ENCODE measurements around the gene CLCN6. TPM values are rescaled to one million over a fixed set of nuclear protein-coding genes. Genes with fewer than 3 reads are reported as not detected.

Gene CLCN6
- total and polyA plus RNA-seq, 2 experiments from 2014 or later, result 14.1 to 23.6 TPM

- no peak for DNase-seq (ENCODE audit: low spot score)
- Histone ChIP-seq H3K79me2 (no peaks in the 10 kb centered on the region), H3K4me2 (no peak overlapping the region), H2AFZ (no peak overlapping the region), H3K9me3 (ENCODE audit: low read depth) (no peaks in the 10 kb centered on the region), H4K20me1 (ENCODE audit: insufficient read depth, poor library complexity, severe bottlenecking) (no peaks in the 10 kb centered on the region), H3K4me3 (no peak overlapping the region), H3K36me3 (replicated peaks; ENCODE audit: insufficient read depth, low read depth) (no peaks in the 10 kb centered on the region), H3K4me1 (ENCODE audit: insufficient read depth) (no peaks in the 10 kb centered on the region), H3K9me2 (replicated peaks; ENCODE audit: insufficient read depth) (no peaks in the 10 kb centered on the region), H3K27ac (no peak overlapping the region), H3K27me3 (peaks cover 19% of the 10 kb centered on the region)
- no peak for TF ChIP-seq EZH2 (IDR thresholded peaks at IDR 0.05; ENCODE audit: borderline replicate concordance)
- TF ChIP-seq CTCF (IDR thresholded peaks at IDR 0.05; ENCODE audit: poor library complexity), result no peak
- no peak for TF ChIP-seq EZH2phosphoT487 (IDR thresholded peaks at IDR 0.05; ENCODE audit: low read depth, severe bottlenecking, unreplicated experiment)
- WGBS (ENCODE audit: low lambda C conversion rate, missing lambda C conversion rate), result 90% methylated on average over 4 of the region's 6 CpGs
Observed at GRCh38 chr1:11761285-11761684, 44.7 kb upstream of the CLCN6 start.

- no peaks in the 10 kb centered on the region for H4K20me1 ChIP-seq (ENCODE audit: insufficient read depth, poor library complexity, severe bottlenecking)
- peak within 1 kb of the TSS; percentile 52 for H3K4me2 ChIP-seq
- no peaks in the 10 kb centered on the region for H3K4me1 ChIP-seq (ENCODE audit: insufficient read depth)
- TF ChIP-seq EZH2 (IDR thresholded peaks at IDR 0.05; ENCODE audit: borderline replicate concordance) (no peak), EZH2phosphoT487 (IDR thresholded peaks at IDR 0.05; ENCODE audit: low read depth, severe bottlenecking, unreplicated experiment) (no peak), CTCF (IDR thresholded peaks at IDR 0.05; ENCODE audit: poor library complexity) (no peak)
- no peaks in the 10 kb centered on the region for H3K36me3 ChIP-seq (replicated peaks; ENCODE audit: insufficient read depth, low read depth)
- H3K27ac ChIP-seq, result no peak within 1 kb of the TSS
- WGBS (ENCODE audit: low lambda C conversion rate, missing lambda C conversion rate), result 11% methylated on average over 28 of the region's 29 CpGs
- no peak within 1 kb of the TSS for H2AFZ ChIP-seq
- no peaks in the 10 kb centered on the region for H3K9me2 ChIP-seq (replicated peaks; ENCODE audit: insufficient read depth)
- H3K27me3 ChIP-seq, result peaks cover 19% of the 10 kb centered on the region
- H3K9me3 ChIP-seq (ENCODE audit: low read depth), result no peaks in the 10 kb centered on the region
- no peak within 1 kb of the TSS for H3K4me3 ChIP-seq
- H3K79me2 ChIP-seq, result no peaks in the 10 kb centered on the region
- DNase-seq (ENCODE audit: low spot score), result peak; percentile 54
Observed at GRCh38 chr1:11761988-11762406, 44.0 kb upstream of the CLCN6 start, which contains the start of gene C1orf167. C1orf167 (plus strand) TSS chr1:11762193; CDS start chr1:11764401, 2,208 bp downstream.

GRCh38 chr1:11764115-11764514 is 41.9 kb upstream of the CLCN6 start:
- H3K27ac ChIP-seq, result no peak overlapping the region
- no peaks in the 10 kb centered on the region for H4K20me1 ChIP-seq (ENCODE audit: insufficient read depth, poor library complexity, severe bottlenecking)
- H3K79me2 ChIP-seq, result no peaks in the 10 kb centered on the region
- no peak overlapping the region for H2AFZ ChIP-seq
- H3K4me2 ChIP-seq, result no peak overlapping the region
- H3K9me2 ChIP-seq (replicated peaks; ENCODE audit: insufficient read depth), result no peaks in the 10 kb centered on the region
- H3K4me3 ChIP-seq, result no peak overlapping the region
- peaks cover 19% of the 10 kb centered on the region for H3K27me3 ChIP-seq
- H3K4me1 ChIP-seq (ENCODE audit: insufficient read depth), result no peaks in the 10 kb centered on the region
- 83% methylated on average over 3 of the region's 3 CpGs for WGBS (ENCODE audit: low lambda C conversion rate, missing lambda C conversion rate)
- no peak for DNase-seq (ENCODE audit: low spot score)
- no peaks in the 10 kb centered on the region for H3K9me3 ChIP-seq (ENCODE audit: low read depth)
- no peak for TF ChIP-seq EZH2phosphoT487 (IDR thresholded peaks at IDR 0.05; ENCODE audit: low read depth, severe bottlenecking, unreplicated experiment)
- no peak for TF ChIP-seq EZH2 (IDR thresholded peaks at IDR 0.05; ENCODE audit: borderline replicate concordance)
- no peak for TF ChIP-seq CTCF (IDR thresholded peaks at IDR 0.05; ENCODE audit: poor library complexity)
- no peaks in the 10 kb centered on the region for H3K36me3 ChIP-seq (replicated peaks; ENCODE audit: insufficient read depth, low read depth)

- TF ChIP-seq EZH2phosphoT487 (IDR thresholded peaks at IDR 0.05; ENCODE audit: low read depth, severe bottlenecking, unreplicated experiment), result no peak
- no peak for TF ChIP-seq CTCF (IDR thresholded peaks at IDR 0.05; ENCODE audit: poor library complexity)
- TF ChIP-seq EZH2 (IDR thresholded peaks at IDR 0.05; ENCODE audit: borderline replicate concordance), result no peak
- Histone ChIP-seq H4K20me1 (ENCODE audit: insufficient read depth, poor library complexity, severe bottlenecking) (no peaks in the 10 kb centered on the region), H3K4me3 (no peak overlapping the region), H3K27me3 (peaks cover 19% of the 10 kb centered on the region), H2AFZ (no peak overlapping the region), H3K4me1 (ENCODE audit: insufficient read depth) (no peaks in the 10 kb centered on the region), H3K27ac (no peak overlapping the region), H3K9me3 (ENCODE audit: low read depth) (no peaks in the 10 kb centered on the region), H3K4me2 (no peak overlapping the region), H3K36me3 (replicated peaks; ENCODE audit: insufficient read depth, low read depth) (no peaks in the 10 kb centered on the region), H3K9me2 (replicated peaks; ENCODE audit: insufficient read depth) (no peaks in the 10 kb centered on the region), H3K79me2 (no peaks in the 10 kb centered on the region)
- no peak for DNase-seq (ENCODE audit: low spot score)
- WGBS (ENCODE audit: low lambda C conversion rate, missing lambda C conversion rate), result 74% methylated on average over 7 of the region's 7 CpGs
Observed at GRCh38 chr1:11764519-11764918, 41.5 kb upstream of the CLCN6 start.
